NK-92 (cell line): Measurements from ENCODE around the gene EPS15.
"Not testable (repeated sequence)": the region's sequence is repeated elsewhere in the genome, so short reads cannot be mapped to it uniquely, and the experiment has no call there.

ENCODE experiments used
- DNase-seq: peaks from one replicate; lab custom pipeline; 2025; ENCODE audit not compliant: unreplicated experiment; lab: John Stamatoyannopoulos, UW

Gene EPS15

GRCh38 chr1:51386259-51386658, 132.8 kb downstream of the EPS15 start:
- not testable (repeated sequence) for DNase-seq

- DNase-seq = no peak
Measured at GRCh38 chr1:51385776-51386175, 133.3 kb downstream of the EPS15 start.

GRCh38 chr1:51381964-51382363, 137.1 kb downstream of the EPS15 start:
- no peak for DNase-seq

GRCh38 chr1:51380936-51381335, 138.1 kb downstream of the EPS15 start:
- no peak for DNase-seq

GRCh38 chr1:51378871-51379270, 140.2 kb downstream of the EPS15 start:
- no peak for DNase-seq

- DNase-seq = no peak
Measured at GRCh38 chr1:51373898-51374297, 145.2 kb downstream of the EPS15 start.

GRCh38 chr1:51372561-51372960, 146.5 kb downstream of the EPS15 start:
- no peak for DNase-seq

GRCh38 chr1:51369171-51369570, 149.9 kb downstream of the EPS15 start:
- DNase-seq = no peak

GRCh38 chr1:51365774-51366173, 153.3 kb downstream of the EPS15 start:
- no peak for DNase-seq

GRCh38 chr1:51359879-51360278, 159.2 kb downstream of the EPS15 start:
- no peak for DNase-seq

- no peak for DNase-seq
Measured at GRCh38 chr1:51355382-51355781, 163.7 kb downstream of the EPS15 start.

- no peak for DNase-seq
Measured at GRCh38 chr1:51354416-51354815, 164.7 kb downstream of the EPS15 start.

GRCh38 chr1:51351907-51352306, 167.2 kb downstream of the EPS15 start:
- no peak for DNase-seq

GRCh38 chr1:51349862-51350261, 169.2 kb downstream of the EPS15 start:
- no peak for DNase-seq

GRCh38 chr1:51348147-51348527, 170.9 kb downstream of the EPS15 start:
- no peak for DNase-seq

- no peak for DNase-seq
Measured at GRCh38 chr1:51347398-51348146, 171.5 kb downstream of the EPS15 start.

- no peak for DNase-seq
Measured at GRCh38 chr1:51346086-51346942, 172.8 kb downstream of the EPS15 start.

- DNase-seq = no peak
Measured at GRCh38 chr1:51345300-51345687, 173.8 kb downstream of the EPS15 start.

GRCh38 chr1:51344602-51345299, 174.3 kb downstream of the EPS15 start:
- no peak for DNase-seq

- DNase-seq = no peak
Measured at GRCh38 chr1:51344276-51344601, 174.8 kb downstream of the EPS15 start.

- DNase-seq = no peak
Measured at GRCh38 chr1:51343624-51344023, 175.4 kb downstream of the EPS15 start.
